NB4 (cell line): ENCODE results near the gene TMEM176B.
"Not testable (repeated sequence)": the region's sequence is repeated elsewhere in the genome, so short reads cannot be mapped to it uniquely, and the experiment has no call there.

Experiments
- DNase-seq: peaks from one replicate; pipeline ENCODE4 v3.0.0; 2010; ENCODE audit warnings: low read depth
- H3K4me3 ChIP-seq: one replicate; pipeline ENCODE4 v1.5.1; 2011; ENCODE audit warnings: mild to moderate bottlenecking, low read depth, low read length, moderate library complexity
- MYC ChIP-seq: IDR thresholded peaks from 2 replicates; pipeline ENCODE4 v1.6.1; 2011; ENCODE audit warnings: low read depth, low read length
- POLR2A ChIP-seq: IDR thresholded peaks from 2 replicates; pipeline ENCODE4 v1.6.1; 2011; ENCODE audit warnings: mild to moderate bottlenecking; ENCODE audit not compliant: insufficient read length; ENCODE audit errors: extremely low read depth
- TF ChIP-seq, protein P1 (sequence below): IDR thresholded peaks from 2 replicates; pipeline ENCODE4 v1.6.1; 2011; ENCODE audit warnings: low read depth, low read length
- TF ChIP-seq, protein P2 (sequence below): IDR thresholded peaks from one replicate; pipeline ENCODE4 v1.5.1; 2012; ENCODE audit warnings: low read depth, low read length

TMEM176B gene

DNA sequence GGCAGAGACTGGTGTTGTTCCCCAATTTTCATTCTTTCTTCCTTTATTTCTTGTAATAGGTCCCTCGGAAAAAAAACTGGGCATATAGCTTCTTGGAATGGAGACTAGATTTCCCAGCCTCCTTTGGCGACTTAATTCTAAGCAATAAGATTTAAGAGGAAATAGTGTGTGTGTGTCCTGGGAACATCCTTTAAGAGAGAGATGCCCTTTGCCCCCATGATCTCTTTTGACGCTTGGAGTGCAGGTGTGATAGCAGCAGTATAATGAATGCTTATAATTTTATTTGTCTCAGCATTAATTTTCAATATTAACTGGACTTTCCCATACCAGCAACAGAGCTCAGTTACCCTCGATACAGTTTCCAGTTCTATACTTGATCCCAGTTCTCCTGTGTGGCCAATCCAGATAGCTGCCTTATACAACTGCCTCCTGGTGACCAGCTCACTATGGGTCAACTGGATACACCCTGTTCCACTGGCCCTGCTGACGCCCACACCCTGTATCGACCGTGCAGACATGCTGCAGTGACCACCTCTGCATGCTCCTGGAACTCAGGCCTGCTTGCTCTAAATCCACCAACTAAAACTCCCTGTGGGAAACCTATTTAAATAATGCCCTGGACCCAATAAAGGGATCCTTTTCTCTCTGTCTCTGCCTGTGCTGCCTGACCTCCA is 14.3 kb upstream of the TMEM176B start:
- TF ChIP-seq MYC (no peak), POLR2A (no peak)
- TF ChIP-seq, protein P1, sequence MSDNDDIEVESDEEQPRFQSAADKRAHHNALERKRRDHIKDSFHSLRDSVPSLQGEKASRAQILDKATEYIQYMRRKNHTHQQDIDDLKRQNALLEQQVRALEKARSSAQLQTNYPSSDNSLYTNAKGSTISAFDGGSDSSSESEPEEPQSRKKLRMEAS, result no peak
- TF ChIP-seq, protein P2, sequence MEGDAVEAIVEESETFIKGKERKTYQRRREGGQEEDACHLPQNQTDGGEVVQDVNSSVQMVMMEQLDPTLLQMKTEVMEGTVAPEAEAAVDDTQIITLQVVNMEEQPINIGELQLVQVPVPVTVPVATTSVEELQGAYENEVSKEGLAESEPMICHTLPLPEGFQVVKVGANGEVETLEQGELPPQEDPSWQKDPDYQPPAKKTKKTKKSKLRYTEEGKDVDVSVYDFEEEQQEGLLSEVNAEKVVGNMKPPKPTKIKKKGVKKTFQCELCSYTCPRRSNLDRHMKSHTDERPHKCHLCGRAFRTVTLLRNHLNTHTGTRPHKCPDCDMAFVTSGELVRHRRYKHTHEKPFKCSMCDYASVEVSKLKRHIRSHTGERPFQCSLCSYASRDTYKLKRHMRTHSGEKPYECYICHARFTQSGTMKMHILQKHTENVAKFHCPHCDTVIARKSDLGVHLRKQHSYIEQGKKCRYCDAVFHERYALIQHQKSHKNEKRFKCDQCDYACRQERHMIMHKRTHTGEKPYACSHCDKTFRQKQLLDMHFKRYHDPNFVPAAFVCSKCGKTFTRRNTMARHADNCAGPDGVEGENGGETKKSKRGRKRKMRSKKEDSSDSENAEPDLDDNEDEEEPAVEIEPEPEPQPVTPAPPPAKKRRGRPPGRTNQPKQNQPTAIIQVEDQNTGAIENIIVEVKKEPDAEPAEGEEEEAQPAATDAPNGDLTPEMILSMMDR, result no peak
- DNase-seq, result no peak
- no peak overlapping the region for H3K4me3 ChIP-seq

DNA sequence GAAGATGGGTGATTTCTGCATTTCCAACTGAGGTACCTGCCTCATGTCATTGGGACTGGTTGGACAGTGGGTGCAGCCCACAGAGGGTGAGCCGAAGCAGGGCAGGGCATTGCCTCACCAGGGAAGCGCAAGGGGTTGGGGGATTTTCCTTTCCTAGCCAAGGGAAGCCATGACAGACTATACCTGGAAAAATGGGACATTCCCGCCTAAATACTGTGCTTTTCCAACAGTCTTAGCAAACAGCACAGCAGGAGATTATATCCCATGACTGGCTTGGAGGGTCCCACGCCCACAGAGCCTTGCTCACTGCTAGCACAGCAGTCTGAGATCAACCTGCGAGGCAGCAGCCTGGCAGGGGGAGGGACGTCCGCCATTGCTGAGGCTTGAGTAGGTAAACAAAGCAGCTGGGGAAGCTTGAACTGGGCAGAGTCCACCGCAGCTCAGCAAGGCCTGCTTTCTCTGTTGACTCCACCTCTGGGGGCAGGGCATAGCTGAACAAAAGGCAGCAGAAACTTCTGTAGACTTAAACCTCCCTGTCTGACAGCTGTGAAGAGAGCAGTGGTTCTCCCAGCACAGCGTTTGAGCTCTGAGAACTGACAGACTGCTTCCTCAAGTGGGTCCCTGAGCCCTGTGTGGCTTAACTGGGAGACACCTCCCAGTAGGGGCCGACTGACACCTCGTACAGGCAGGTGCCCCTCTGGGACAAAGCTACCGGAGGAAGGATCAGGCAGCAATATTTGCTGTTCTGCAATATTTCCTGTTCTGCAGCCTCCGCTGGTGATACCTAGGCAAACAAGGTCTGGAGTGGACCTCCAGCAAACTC is 7.7 kb upstream of the TMEM176B start:
- not testable (repeated sequence) for DNase-seq

DNA sequence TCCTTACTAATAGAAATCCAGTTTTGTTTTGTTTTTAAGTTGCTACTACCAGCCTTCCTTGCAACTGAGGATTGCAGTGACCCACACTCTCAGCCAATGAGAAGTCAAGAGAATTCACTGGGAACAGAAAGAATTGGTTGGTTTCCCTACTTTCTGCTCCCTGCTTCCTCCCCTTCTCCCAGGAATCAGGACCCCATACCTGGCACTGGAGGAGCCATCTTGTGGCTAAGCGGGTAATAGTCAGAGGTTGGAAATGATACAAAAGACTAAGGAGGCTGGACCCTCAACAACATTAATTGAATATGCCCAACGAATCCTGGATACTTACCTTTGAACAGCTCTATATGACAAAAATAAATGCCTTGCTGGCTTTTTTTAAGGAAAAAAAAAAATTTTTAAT is 6.7 kb upstream of the TMEM176B start:
- DNase-seq, result no peak
- H3K4me3 ChIP-seq, result no peak overlapping the region
- TF ChIP-seq, protein P2, result no peak
- no peak for TF ChIP-seq POLR2A
- TF ChIP-seq MYC, result no peak
- TF ChIP-seq, protein P1, result no peak

More for the DNA sequence above, 7.7 kb upstream of the TMEM176B start:
- not testable (repeated sequence) for H3K4me3 ChIP-seq

DNA sequence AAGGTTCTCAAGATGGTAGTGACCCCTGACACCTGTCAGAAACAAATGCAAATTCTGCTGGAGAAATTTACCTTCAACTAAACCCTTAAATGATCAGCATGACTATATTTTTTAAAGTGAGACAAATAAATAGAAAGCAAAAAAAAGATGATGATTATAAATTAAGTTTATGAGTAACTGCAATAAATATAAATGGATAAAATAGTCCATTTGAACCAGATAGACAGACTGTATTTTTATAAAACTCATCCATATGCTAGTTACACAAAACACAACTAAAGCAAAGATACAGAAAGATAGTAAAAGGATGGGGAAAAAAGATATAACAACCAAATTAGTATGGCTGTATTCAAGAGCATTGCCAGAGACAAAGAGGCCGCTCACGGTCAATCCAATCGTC is 6.3 kb upstream of the TMEM176B start:
- no peak for DNase-seq
- H3K4me3 ChIP-seq, result no peak overlapping the region
- TF ChIP-seq, protein P1, result no peak
- TF ChIP-seq MYC (no peak), POLR2A (no peak)
- TF ChIP-seq, protein P2, result no peak

DNA sequence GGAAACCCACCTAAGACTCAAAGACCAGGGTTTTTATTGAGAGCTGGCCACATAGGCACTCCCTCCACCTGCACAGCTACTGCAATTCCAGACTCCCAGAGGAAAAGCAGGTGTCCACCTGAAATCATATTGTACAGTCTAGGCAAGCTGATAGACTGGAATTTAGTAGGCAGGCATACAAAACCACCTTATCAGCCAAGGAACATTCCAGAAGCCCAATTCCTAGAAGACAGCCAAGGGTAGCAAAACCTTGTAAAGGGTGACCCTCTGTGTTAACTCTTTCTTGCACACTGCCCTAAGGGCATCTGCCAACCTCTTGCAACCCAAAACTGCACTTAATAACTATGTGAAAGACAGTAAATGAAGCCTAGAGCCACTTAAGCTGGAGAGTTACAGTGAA is 5.7 kb upstream of the TMEM176B start:
- no peak for DNase-seq
- H3K4me3 ChIP-seq, result no peak overlapping the region
- TF ChIP-seq POLR2A (no peak), MYC (no peak)
- TF ChIP-seq, protein P1, result no peak
- TF ChIP-seq, protein P2, result no peak

DNA sequence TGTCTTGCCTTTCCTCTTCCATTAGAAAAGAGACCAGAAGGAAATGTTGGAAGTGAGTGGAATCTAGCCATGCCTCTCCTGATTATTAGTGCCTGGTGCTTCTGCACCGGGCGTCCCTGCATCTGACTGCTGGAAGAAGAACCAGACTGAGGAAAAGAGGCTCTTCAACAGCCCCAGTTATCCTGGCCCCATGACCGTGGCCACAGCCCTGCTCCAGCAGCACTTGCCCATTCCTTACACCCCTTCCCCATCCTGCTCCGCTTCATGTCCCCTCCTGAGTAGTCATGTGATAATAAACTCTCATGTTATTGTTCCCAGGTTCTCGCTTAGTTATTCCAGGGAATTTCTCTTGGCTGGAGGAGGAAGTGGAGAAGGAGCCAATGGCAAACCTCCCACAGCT is 4.6 kb upstream of the TMEM176B start:
- no peak overlapping the region for H3K4me3 ChIP-seq
- TF ChIP-seq MYC, result no peak
- TF ChIP-seq, protein P2, result no peak
- TF ChIP-seq POLR2A, result no peak
- TF ChIP-seq, protein P1, result no peak
- no peak for DNase-seq
